ENCODE results near the gene HS2ST1. TPM values are rescaled to one million over a fixed set of nuclear protein-coding genes. Genes with fewer than 3 reads are reported as not detected.

Gene HS2ST1
- total and polyA plus RNA-seq, 8 donors = 22.5 to 92.2 (median 70.7) TPM

DNA sequence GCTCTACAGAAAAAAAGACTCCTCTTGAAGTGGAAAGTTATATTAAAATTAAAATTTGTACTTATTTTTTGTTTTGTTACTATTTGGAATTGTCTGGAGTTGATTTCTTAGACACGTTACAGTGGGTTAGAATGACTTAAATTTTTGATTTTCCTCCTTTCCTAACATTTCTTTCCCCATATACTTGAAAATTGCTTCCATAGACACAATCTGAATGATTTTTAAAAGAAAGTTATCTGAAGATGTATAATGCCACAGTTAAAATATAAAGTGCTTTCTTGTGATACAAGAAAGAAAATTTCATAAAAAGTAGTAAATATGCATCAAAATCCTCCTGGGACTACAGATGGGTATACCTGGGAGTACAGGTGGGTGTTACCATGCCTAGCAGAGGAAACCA lies 2.3 kb downstream of the HS2ST1 start:
- intact Hi-C loops (cut with DNase I) = no loop called here

DNA sequence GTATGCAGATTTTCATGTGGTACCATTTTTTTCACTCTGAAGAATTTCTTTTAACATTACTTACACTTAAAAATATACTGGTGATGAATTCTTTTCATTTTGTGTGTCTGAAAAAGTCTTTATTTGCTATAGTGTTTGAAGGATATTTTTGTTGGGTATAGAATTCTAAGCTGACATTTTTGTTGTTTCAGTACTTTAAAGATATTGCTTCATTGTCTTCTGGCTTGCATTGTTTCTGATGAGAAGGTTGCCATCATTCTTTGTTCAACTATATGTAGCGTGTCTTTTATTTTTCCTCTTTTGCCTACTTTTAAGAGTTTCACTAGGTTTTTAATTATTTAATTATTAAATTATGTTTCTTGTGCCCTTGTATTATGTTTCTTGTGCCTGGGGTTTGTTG lies 8.0 kb downstream of the HS2ST1 start:
- TF ChIP-seq CTCF (IDR thresholded peaks at IDR 0.05) = no peak
- intact Hi-C loops (cut with DNase I) = no loop called here
- no peak for DNase-seq
- H3K36me3 ChIP-seq = no peaks in the 10 kb centered on the region
- H3K4me1 ChIP-seq = no peaks in the 10 kb centered on the region
- H3K27me3 ChIP-seq = no peaks in the 10 kb centered on the region
- H3K4me3 ChIP-seq = no peak overlapping the region
- H3K9me3 ChIP-seq = peaks cover 0 to 26% of the 10 kb centered on the region in 2 donors
- ATAC-seq = no peak
- no peak overlapping the region for H3K27ac ChIP-seq

More for the DNA sequence above, 2.3 kb downstream of the HS2ST1 start:
- DNase-seq = no peak
- H3K4me3 ChIP-seq = no peak overlapping the region
- no peak overlapping the region for H3K27ac ChIP-seq
- no peaks in the 10 kb centered on the region for H3K27me3 ChIP-seq
- no peak for TF ChIP-seq CTCF (IDR thresholded peaks at IDR 0.05)
- H3K9me3 ChIP-seq = peaks cover 0 to under 1% of the 10 kb centered on the region in 2 donors
- H3K36me3 ChIP-seq = no peaks in the 10 kb centered on the region
- ATAC-seq = no peak
- H3K4me1 ChIP-seq = peaks cover 7 to 25% of the 10 kb centered on the region in 2 donors

DNA sequence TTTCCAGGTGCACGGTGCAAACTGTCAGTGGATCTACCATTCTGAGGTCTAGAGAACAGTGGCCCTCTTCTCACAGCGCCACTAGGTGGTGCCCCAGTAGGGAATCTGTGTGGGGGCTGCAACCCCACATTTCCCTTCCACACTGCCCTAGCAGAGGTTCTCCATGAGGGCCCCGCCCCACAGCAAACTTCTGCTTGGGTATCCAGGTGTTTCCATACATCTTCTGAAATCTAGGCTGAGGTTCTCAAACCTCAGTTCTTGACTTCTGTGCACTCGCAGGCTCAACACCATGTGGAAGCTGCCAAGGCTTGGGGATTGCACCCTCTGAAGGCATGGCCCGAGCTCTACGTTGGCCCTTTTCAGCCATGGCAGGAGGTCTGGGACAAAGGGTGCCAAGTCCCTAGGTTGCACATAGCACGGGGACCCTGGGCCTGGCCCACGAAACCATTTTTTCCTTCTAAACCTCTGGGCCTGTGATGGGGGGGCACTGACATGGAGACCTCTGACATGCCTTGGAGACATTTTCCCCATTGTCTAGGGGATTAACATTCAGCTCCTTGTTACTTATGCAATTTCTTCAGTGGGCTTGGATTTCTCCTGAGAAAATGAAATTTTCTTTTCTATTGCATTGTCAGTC lies 10.0 kb downstream of the HS2ST1 start:
- no peak for TF ChIP-seq CTCF (IDR thresholded peaks at IDR 0.05)
- Histone ChIP-seq H3K36me3 (no peaks in the 10 kb centered on the region), H3K4me1 (no peaks in the 10 kb centered on the region), H3K9me3 (peaks cover 0 to 26% of the 10 kb centered on the region in 2 donors), H3K4me3 (no peak overlapping the region), H3K27ac (no peak overlapping the region), H3K27me3 (no peaks in the 10 kb centered on the region)
- DNase-seq (no peak), ATAC-seq (no peak)
- intact Hi-C loops (cut with DNase I) = no loop called here

- intact Hi-C loops (cut with DNase I) = no loop called here
- no peak overlapping the region for H3K4me3 ChIP-seq
- no peak overlapping the region for H3K27ac ChIP-seq
- DNase-seq = no peak
- H3K4me1 ChIP-seq = no peaks in the 10 kb centered on the region
- no peak for ATAC-seq
- H3K27me3 ChIP-seq = no peaks in the 10 kb centered on the region
- TF ChIP-seq CTCF (IDR thresholded peaks at IDR 0.05) = no peak
- H3K36me3 ChIP-seq = no peaks in the 10 kb centered on the region
- peaks cover 0 to 26% of the 10 kb centered on the region in 2 donors for H3K9me3 ChIP-seq
Observed at GRCh38 chr1:86925742-86926141, 11.3 kb downstream of the HS2ST1 start.

- intact Hi-C loops (cut with DNase I) = no loop called here
- Histone ChIP-seq H3K4me3 (no peak overlapping the region), H3K9me3 (peaks cover 0 to 24% of the 10 kb centered on the region in 2 donors), H3K36me3 (no peaks in the 10 kb centered on the region), H3K4me1 (no peaks in the 10 kb centered on the region), H3K27me3 (no peaks in the 10 kb centered on the region), H3K27ac (no peak overlapping the region)
- ATAC-seq (peak; percentile 41), DNase-seq (no peak)
- no peak for TF ChIP-seq CTCF (IDR thresholded peaks at IDR 0.05)
Observed at GRCh38 chr1:86926883-86927282, 12.4 kb downstream of the HS2ST1 start.
